NCI-H524 (cell line): ENCODE data around the gene SPRED3.

Experiments used
- DNase-seq, 2 experiments: peaks; one replicate each; lab custom pipeline; 2025; lab: John Stamatoyannopoulos, UW

Gene SPRED3

GRCh38 chr19:38445362-38445761, 56.9 kb downstream of the SPRED3 start:
- no peak for DNase-seq

GRCh38 chr19:38448225-38448624, 59.7 kb downstream of the SPRED3 start:
- DNase-seq: no peak
